Measurements from ENCODE around the gene PHLDA1.

GRCh38 chr12:76023069-76023690 is 8.4 kb downstream of the PHLDA1 start:
- no peak for TF ChIP-seq TAF1 (IDR thresholded peaks at IDR 0.05; ENCODE audit: borderline replicate concordance, low read depth, low read length)
- TF ChIP-seq POLR2A (IDR thresholded peaks at IDR 0.05; ENCODE audit: low read depth, low read length) = no peak
- no peak for TF ChIP-seq POLR2AphosphoS5 (IDR thresholded peaks at IDR 0.05; ENCODE audit: low read depth, low read length)

Measured in GM12892 (cell line).